Subcutaneous abdominal adipose tissue (tissue), 5 donors: ENCODE data around the gene SMIM32.

Experiments used
- H3K27ac ChIP-seq: one replicate; pipeline ENCODE4 v1.7.0; 2013; ENCODE audit warnings: low read depth, mild to moderate bottlenecking, inconsistent platforms, low read length, moderate library complexity
- H3K27me3 ChIP-seq, 5 donors: one replicate each; pipeline ENCODE4 v1.7.0; 2013; ENCODE audit warnings: low read length in 5 of 5, inconsistent platforms in 1 of 5; ENCODE audit not compliant: control insufficient read depth in 5 of 5, insufficient read depth in 4 of 5
- H3K36me3 ChIP-seq, 5 donors: one replicate each; pipeline ENCODE4 v1.7.0; 2013; ENCODE audit warnings: low read length in 5 of 5; ENCODE audit not compliant: control insufficient read depth in 5 of 5, insufficient read depth in 5 of 5
- H3K4me1 ChIP-seq, 5 donors: one replicate each; pipeline ENCODE4 v1.7.0; 2013; ENCODE audit warnings: low read length in 5 of 5, mild to moderate bottlenecking in 3 of 5, moderate library complexity in 1 of 5; ENCODE audit not compliant: control insufficient read depth in 5 of 5, insufficient read depth in 5 of 5
- H3K4me3 ChIP-seq, 5 donors: one replicate each; pipeline ENCODE4 v1.7.0; 2013; ENCODE audit warnings: low read length in 5 of 5, low read depth in 1 of 5
- H3K9ac ChIP-seq, 5 donors: one replicate each; pipeline ENCODE4 v1.7.0; 2013; ENCODE audit warnings: low read length in 5 of 5, mild to moderate bottlenecking in 4 of 5, moderate library complexity in 3 of 5
- H3K9me3 ChIP-seq, 5 donors: one replicate each; pipeline ENCODE4 v1.7.0; 2013; ENCODE audit warnings: low read length in 5 of 5; ENCODE audit not compliant: control insufficient read depth in 5 of 5
- donor health status: healthy.
- donor health status: healthy.
- donor health status: healthy.
- donor health status: healthy.
- donor health status: healthy.

SMIM32 gene

DNA sequence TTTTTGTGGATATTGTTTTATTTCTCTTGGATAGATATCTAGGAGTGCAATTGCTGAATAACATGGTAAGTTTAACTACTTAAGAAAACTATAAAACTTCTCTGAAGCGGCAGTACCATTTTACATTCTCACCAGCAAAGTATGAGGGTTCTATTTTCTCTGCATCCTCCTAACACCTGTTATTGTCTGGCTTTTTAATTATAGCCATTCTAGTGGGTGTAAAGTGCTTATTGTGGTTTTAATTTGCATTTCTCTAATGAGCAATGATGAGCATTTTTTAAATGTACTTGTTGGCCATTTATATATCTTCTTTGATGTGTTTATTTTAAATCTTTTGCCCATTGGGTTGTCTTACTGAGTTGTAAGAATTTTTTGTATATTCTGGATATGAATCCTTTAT is 28.7 kb downstream of the SMIM32 start:
- H3K9ac ChIP-seq, result no peak overlapping the region
- H3K27me3 ChIP-seq, result no peaks in the 10 kb centered on the region
- H3K27ac ChIP-seq, result no peak overlapping the region
- H3K4me1 ChIP-seq, result peaks cover 0 to 3% (median 0%) of the 10 kb centered on the region in 5 donors
- no peak overlapping the region for H3K4me3 ChIP-seq
- peaks cover 18 to 31% (median 26%) of the 10 kb centered on the region in 5 donors for H3K36me3 ChIP-seq
- no peaks in the 10 kb centered on the region for H3K9me3 ChIP-seq

DNA sequence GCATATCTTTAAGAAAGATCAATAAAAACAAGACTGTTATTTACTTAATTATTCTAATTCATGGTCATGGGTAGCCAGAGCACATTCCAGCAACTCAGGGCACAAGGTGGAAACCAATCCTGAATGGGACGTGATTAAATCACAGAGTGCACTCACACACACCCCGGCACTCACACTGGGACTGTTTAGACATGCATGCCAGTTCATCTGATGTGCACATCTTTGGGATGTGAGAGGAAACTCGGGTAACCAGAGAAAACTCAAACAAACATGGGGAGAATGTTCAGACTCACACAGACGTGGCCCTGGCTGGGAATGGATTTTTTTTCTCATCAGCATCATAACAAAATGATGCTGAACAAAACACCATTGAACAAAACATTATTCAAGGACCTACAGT is 31.0 kb downstream of the SMIM32 start:
- no peak overlapping the region for H3K9ac ChIP-seq
- H3K4me1 ChIP-seq, result peaks cover 0 to 3% (median 0%) of the 10 kb centered on the region in 5 donors
- H3K36me3 ChIP-seq, result peaks cover 14 to 27% (median 20%) of the 10 kb centered on the region in 5 donors
- H3K4me3 ChIP-seq, result no peak overlapping the region
- no peaks in the 10 kb centered on the region for H3K9me3 ChIP-seq
- H3K27me3 ChIP-seq, result no peaks in the 10 kb centered on the region
- no peak overlapping the region for H3K27ac ChIP-seq

GRCh38 chr5:136159457-136159856 is 33.5 kb downstream of the SMIM32 start:
- peaks cover 33 to 47% (median 35%) of the 10 kb centered on the region in 5 donors for H3K36me3 ChIP-seq
- no peaks in the 10 kb centered on the region for H3K27me3 ChIP-seq
- peaks cover 0 to 3% (median 3%) of the 10 kb centered on the region in 5 donors for H3K4me1 ChIP-seq

DNA sequence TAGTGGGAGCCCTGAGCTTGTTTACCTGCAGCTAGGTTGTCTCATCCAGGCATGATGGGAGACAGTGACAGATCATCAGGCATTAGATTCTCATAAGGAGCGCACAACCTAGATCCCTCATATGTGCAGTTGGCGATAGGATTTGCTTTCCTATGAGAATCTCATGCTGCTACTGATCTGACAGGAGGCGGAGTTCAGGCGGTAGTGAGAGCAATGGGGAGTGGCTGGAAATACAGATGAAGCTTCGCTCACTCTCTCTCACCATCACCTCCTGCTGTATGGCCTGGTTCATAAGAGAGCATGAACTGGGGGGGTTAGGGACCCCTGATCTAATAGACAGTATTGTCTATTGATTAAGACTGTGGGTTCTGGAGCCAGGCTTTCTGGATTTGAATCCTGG is 35.4 kb downstream of the SMIM32 start:
- H3K4me3 ChIP-seq, result no peak overlapping the region
- H3K9me3 ChIP-seq, result no peaks in the 10 kb centered on the region
- H3K9ac ChIP-seq, result no peak overlapping the region
- no peaks in the 10 kb centered on the region for H3K27me3 ChIP-seq
- H3K36me3 ChIP-seq, result peaks cover 33 to 48% (median 39%) of the 10 kb centered on the region in 5 donors
- peaks cover 0 to 3% (median 3%) of the 10 kb centered on the region in 5 donors for H3K4me1 ChIP-seq
- no peak overlapping the region for H3K27ac ChIP-seq

More at GRCh38 chr5:136159457-136159856, 33.5 kb downstream of the SMIM32 start:
- no peak overlapping the region for H3K9ac ChIP-seq
- H3K9me3 ChIP-seq, result no peaks in the 10 kb centered on the region
- no peak overlapping the region for H3K27ac ChIP-seq
- H3K4me3 ChIP-seq, result no peak overlapping the region

- Histone ChIP-seq H3K4me3 (no peak overlapping the region), H3K27me3 (no peaks in the 10 kb centered on the region), H3K9ac (no peak overlapping the region), H3K27ac (no peak overlapping the region), H3K36me3 (peaks cover 28 to 47% (median 36%) of the 10 kb centered on the region in 5 donors), H3K9me3 (no peaks in the 10 kb centered on the region), H3K4me1 (peaks cover 0 to 3% (median 3%) of the 10 kb centered on the region in 5 donors)
Observed at GRCh38 chr5:136155761-136156160, 37.2 kb downstream of the SMIM32 start.

DNA sequence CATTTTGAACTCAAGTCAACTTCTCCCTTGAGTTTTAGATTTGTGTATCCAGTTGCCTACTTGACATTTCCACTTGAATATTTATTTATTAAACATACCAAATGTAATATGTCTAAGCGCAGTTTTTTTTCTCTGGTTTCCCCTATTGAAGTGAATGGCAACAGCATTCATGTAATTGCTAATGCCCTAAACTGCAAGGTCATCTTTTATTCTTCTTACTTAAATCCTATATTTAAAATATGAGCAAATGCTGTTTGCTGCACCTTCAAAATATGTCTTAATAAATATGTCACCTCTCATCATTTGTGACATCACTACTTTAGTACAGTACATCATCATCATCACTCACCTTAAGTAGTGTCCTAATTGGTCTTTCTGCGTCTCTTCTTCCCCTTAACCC is 37.9 kb downstream of the SMIM32 start:
- peaks cover 0 to 3% (median 3%) of the 10 kb centered on the region in 5 donors for H3K4me1 ChIP-seq
- H3K9ac ChIP-seq, result no peak overlapping the region
- no peaks in the 10 kb centered on the region for H3K9me3 ChIP-seq
- H3K36me3 ChIP-seq, result peaks cover 28 to 46% (median 36%) of the 10 kb centered on the region in 5 donors
- no peak overlapping the region for H3K27ac ChIP-seq
- H3K4me3 ChIP-seq, result no peak overlapping the region
- H3K27me3 ChIP-seq, result no peaks in the 10 kb centered on the region

GRCh38 chr5:136153581-136154236 is 39.3 kb downstream of the SMIM32 start:
- no peaks in the 10 kb centered on the region for H3K27me3 ChIP-seq
- H3K4me1 ChIP-seq, result peaks cover 0 to 3% (median 0%) of the 10 kb centered on the region in 5 donors
- H3K4me3 ChIP-seq, result no peak overlapping the region
- H3K36me3 ChIP-seq, result peaks cover 28 to 46% (median 36%) of the 10 kb centered on the region in 5 donors
- H3K9me3 ChIP-seq, result no peaks in the 10 kb centered on the region
- H3K27ac ChIP-seq, result no peak overlapping the region
- H3K9ac ChIP-seq, result no peak overlapping the region

GRCh38 chr5:136149891-136150290 is 43.1 kb downstream of the SMIM32 start:
- Histone ChIP-seq H3K9me3 (no peaks in the 10 kb centered on the region), H3K36me3 (peaks cover 15 to 25% (median 18%) of the 10 kb centered on the region in 5 donors)

DNA sequence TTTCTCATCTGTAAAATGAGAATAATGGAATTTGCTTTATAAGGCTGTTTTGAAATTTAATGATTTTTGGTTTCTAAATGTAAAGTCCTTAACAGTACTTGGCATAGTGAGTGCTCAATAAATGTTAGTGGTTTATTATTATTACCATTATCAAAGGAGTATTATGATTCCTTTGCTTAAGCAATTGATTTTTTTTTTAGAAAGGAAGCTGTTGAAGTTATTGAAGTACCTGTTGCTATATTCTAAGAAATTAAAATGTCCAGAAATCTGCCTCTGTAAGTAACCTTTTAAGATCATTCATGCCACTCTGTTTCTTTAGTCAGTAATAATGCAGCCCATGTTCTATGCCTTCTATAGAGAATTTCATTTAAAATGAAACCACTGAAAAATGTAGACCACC is 45.3 kb downstream of the SMIM32 start:
- no peak overlapping the region for H3K9ac ChIP-seq
- H3K4me1 ChIP-seq, result peaks cover 0 to 24% (median 10%) of the 10 kb centered on the region in 5 donors
- peaks cover 0 to 10% (median 4%) of the 10 kb centered on the region in 5 donors for H3K36me3 ChIP-seq
- no peaks in the 10 kb centered on the region for H3K27me3 ChIP-seq
- no peak overlapping the region for H3K27ac ChIP-seq
- H3K9me3 ChIP-seq, result no peaks in the 10 kb centered on the region
- H3K4me3 ChIP-seq, result no peak overlapping the region

More at GRCh38 chr5:136149891-136150290, 43.1 kb downstream of the SMIM32 start:
- H3K9ac ChIP-seq, result no peak overlapping the region
- H3K4me3 ChIP-seq, result no peak overlapping the region
- no peaks in the 10 kb centered on the region for H3K27me3 ChIP-seq
- H3K4me1 ChIP-seq, result peaks cover 0 to 13% (median 10%) of the 10 kb centered on the region in 5 donors
- no peak overlapping the region for H3K27ac ChIP-seq

DNA sequence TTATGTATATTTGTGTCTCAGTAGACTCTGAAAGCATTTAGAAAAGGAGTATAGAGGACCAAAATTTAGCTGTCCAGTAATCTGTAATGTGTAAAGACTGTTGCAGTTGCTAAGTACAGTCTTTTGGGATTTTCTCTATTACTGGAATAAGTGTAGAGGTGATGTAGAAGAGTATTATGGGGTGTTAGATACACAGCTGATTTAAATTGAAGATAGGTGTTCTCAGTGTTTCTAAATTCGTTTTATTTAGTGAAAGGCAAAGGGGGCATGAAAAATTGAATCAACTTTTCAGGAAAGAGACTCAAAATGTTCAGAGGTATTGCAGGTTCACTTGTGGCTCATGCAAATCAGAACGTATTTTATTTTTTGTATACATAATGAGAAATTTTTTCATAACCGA is 46.8 kb downstream of the SMIM32 start:
- peaks cover 0 to 28% (median 15%) of the 10 kb centered on the region in 5 donors for H3K4me1 ChIP-seq
- no peak overlapping the region for H3K9ac ChIP-seq
- no peaks in the 10 kb centered on the region for H3K9me3 ChIP-seq
- no peaks in the 10 kb centered on the region for H3K36me3 ChIP-seq
- H3K27ac ChIP-seq, result no peak overlapping the region
- no peak overlapping the region for H3K4me3 ChIP-seq
- H3K27me3 ChIP-seq, result no peaks in the 10 kb centered on the region
